HG03175 (cell line): Measurements from ENCODE around the gene MEGF8.

Source experiments
- ATAC-seq: cut with Tn5 transposase; IDR thresholded peaks from one replicate; pipeline ENCODE4 v1.9.1; 2021; ENCODE audit warnings: mild to moderate bottlenecking, moderate library complexity; ENCODE audit not compliant: unreplicated experiment

MEGF8 gene

GRCh38 chr19:42287017-42287826 lies 38.2 kb upstream of the MEGF8 start:
- ATAC-seq, result no peak

GRCh38 chr19:42287827-42288107 lies 37.7 kb upstream of the MEGF8 start:
- ATAC-seq, result no peak

GRCh38 chr19:42288387-42288786 lies 37.0 kb upstream of the MEGF8 start:
- no peak for ATAC-seq

DNA sequence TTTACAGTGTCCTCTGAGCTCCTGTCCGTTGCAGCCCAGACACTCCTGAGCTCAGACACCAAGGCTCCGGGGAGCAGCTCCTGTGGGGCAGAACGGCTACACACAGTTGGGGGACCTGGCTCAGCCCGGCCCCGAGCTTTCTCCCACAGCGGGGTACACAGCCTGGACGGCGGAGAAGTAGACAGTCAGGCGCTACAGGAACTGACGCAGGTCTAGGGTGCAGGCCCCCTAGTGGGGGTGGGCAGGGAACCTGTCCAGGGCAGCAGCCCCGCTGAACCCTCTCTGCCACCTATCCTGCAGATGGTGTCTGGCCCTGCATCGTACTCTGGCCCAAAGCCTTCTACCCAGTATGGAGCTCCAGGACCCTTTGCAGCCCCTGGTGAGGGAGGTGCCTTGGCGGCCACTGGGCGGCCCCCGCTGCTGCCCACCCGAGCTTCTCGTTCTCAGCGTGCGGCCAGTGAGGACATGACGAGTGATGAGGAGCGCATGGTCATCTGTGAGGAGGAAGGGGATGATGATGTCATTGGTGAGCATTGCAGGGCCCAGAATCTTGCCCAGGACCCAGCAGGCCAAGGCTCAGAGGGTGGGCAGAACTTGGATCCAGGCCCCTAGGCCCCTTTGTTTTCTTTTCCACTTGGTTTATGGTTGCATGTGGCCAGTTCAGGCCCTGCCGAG lies 36.4 kb upstream of the MEGF8 start:
- ATAC-seq, result no peak

DNA sequence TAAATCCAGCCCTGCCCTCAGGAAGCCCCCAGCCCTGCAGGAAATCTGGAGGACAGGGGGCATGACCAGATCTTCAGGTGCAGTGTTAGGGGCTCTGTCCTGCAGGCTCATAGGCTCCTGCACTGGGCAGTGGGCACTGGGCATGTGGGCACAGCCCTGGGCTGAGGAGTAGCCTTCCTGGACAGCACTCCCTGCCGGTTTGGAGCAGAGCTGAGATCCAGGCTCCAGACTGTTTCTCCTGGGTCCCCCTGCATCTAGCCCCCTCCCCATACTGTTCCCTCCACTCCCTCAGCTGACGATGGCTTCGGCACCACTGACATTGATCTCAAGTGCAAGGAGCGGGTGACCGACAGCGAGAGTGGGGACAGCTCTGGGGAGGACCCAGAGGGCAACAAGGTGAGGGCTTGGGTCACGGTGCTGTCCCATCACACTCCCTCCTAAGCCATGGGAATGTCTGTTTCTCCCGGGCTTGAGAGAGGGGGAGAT lies 35.8 kb upstream of the MEGF8 start:
- no peak for ATAC-seq

- ATAC-seq, result no peak
Measured at GRCh38 chr19:42290136-42290522, 35.3 kb upstream of the MEGF8 start.

DNA sequence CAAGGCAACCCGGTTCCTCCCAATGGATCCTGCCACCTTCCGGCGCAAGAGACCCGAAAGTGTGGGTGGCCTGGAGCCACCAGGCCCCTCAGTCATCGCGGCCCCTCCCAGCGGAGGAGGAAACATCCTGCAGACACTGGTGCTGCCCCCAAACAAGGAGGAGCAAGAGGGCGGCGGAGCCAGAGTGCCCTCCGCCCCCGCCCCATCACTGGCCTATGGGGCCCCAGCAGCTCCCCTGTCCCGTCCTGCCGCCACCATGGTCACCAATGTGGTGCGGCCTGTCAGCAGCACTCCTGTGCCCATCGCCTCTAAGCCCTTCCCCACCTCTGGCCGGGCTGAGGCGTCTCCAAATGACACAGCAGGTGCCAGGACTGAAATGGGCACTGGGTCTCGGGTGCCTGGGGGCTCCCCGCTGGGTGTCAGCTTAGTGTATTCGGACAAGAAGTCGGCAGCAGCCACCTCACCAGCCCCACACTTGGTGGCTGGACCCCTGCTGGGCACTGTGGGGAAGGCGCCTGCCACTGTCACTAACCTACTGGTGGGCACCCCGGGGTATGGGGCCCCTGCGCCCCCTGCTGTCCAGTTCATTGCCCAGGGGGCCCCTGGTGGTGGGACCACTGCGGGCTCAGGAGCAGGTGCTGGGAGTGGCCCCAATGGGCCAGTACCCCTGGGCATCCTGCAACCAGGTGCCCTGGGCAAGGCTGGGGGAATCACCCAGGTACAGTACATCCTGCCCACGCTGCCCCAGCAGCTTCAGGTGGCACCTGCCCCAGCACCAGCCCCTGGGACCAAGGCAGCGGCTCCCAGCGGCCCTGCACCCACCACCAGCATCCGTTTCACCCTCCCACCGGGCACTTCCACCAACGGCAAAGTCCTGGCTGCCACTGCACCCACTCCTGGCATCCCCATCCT lies 34.7 kb upstream of the MEGF8 start:
- ATAC-seq, result no peak

GRCh38 chr19:42291435-42291810 lies 34.0 kb upstream of the MEGF8 start:
- no peak for ATAC-seq

GRCh38 chr19:42292042-42292960 lies 33.1 kb upstream of the MEGF8 start:
- ATAC-seq, result no peak

GRCh38 chr19:42292963-42293362 lies 32.5 kb upstream of the MEGF8 start:
- ATAC-seq, result no peak

GRCh38 chr19:42293540-42293939 lies 31.9 kb upstream of the MEGF8 start:
- no peak for ATAC-seq

- no peak for ATAC-seq
Measured at GRCh38 chr19:42293948-42294347, 31.5 kb upstream of the MEGF8 start.

- no peak for ATAC-seq
Measured at GRCh38 chr19:42294471-42295137, 30.8 kb upstream of the MEGF8 start.

GRCh38 chr19:42295342-42295741 lies 30.1 kb upstream of the MEGF8 start:
- no peak for ATAC-seq

- ATAC-seq, result peak; percentile 59
Measured at GRCh38 chr19:42295831-42296525, 29.5 kb upstream of the MEGF8 start.

GRCh38 chr19:42297039-42297438 lies 28.4 kb upstream of the MEGF8 start:
- ATAC-seq, result no peak

- no peak for ATAC-seq
Measured at GRCh38 chr19:42301646-42302203, 23.7 kb upstream of the MEGF8 start, which contains the start of gene PRR19. Gene PRR19 (plus strand): TSS chr19:42302132. CDS start chr19:42309585, 7,453 bp downstream.

DNA sequence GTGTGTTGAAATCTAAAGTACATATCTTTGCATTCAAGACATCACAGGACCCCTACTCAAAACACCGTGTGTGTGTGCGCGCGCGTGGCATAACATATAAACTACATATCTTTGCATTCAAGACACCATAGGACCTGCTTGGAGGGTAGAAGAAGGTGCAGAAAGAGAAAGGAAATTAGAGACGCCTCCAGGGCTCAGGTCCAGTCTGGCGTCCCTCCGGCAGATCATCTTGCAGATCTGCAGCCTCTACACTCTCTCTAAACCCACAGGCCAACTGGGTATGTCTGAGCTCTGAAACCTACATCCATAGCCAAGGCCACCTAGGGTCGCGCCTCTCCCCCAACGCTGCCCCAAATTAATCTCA lies 22.4 kb upstream of the MEGF8 start:
- ATAC-seq, result no peak

GRCh38 chr19:42303876-42304275 lies 21.6 kb upstream of the MEGF8 start:
- no peak for ATAC-seq
